GM12872 (cell line): ENCODE results near the gene SOX5.

ENCODE experiments used
- CTCF ChIP-seq: IDR thresholded peaks from 3 replicates; pipeline ENCODE4 v1.5.1; 2011; ENCODE audit warnings: low read depth, mild to moderate bottlenecking, low read length, moderate library complexity; ENCODE audit not compliant: insufficient read depth

The SOX5 gene

GRCh38 chr12:23950775-23951451 lies 1.4 kb upstream of the SOX5 start:
- no peak for TF ChIP-seq CTCF

DNA sequence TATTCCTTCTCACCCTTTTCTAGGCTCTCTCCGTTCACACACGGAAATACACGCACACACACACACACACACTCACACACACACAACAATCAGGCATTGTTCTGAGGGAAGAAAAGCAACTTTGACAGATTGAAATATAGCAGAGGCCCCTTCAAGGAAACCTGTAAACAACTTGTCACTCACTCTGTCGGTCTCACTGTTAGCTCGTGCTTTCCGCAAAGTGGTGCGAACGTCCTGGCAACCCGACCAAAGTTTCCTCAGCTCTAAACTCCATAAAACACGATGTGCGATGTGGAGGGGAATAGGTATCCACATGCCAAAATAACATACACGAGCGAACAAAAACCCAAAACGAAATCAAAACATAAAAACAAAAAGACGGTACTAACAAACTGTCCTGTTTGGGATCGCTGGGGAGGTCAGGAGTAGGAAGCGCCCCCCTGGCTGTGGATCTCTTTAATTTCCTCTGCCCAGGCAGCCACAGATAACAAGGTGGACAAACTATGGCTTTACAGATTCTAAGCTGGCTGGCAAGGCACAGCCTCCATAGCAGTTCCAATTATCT lies 822 bp upstream of the SOX5 start:
- no peak for TF ChIP-seq CTCF

DNA sequence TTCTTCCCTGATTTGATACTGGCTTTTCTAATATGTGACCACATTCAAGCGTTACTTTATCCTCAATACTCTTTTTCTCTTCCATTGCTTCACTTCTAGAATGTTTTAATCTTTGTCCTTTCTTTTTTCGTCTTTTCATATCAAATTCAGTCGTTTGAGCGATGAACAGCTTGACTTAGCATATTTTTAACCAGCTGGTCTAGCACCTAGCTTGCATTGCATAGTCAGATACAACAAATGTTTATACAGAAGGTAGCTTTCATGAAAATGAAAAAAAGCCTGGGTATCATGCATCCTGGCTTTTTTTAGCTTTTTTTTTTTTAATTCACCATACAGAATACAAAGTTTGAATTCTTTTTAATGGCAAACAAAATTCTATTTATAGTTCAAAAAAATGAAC lies 1.2 kb downstream of the SOX5 start:
- no peak for TF ChIP-seq CTCF

- TF ChIP-seq CTCF: no peak
These were observed 2.1 kb downstream of the SOX5 start for GRCh38 chr12:23947395-23947794.

GRCh38 chr12:23945249-23945648 lies 4.2 kb downstream of the SOX5 start:
- no peak for TF ChIP-seq CTCF

DNA sequence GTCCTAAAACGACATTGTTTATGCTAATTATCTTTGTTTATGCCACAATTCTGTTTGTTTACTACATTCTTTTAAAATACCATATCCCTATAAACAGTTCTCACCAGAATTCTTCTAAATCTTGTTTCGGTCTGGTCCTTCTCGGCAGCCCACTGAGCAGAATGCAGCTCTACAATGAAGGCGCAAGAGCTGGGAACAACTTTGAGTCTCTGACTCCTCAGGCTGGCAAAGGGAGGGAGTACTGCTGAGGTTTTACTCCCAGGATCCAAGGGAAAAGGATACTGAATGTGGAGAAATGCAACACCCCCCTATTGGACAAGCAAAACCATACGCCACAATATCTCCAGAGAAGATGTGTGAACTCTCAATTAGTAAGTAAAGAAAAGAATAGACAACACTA lies 5.4 kb downstream of the SOX5 start:
- TF ChIP-seq CTCF: no peak

GRCh38 chr12:23942841-23943240 lies 6.6 kb downstream of the SOX5 start:
- no peak for TF ChIP-seq CTCF

- no peak for TF ChIP-seq CTCF
These were observed 7.7 kb downstream of the SOX5 start for GRCh38 chr12:23941780-23942179.
